Measurements from ENCODE around the gene PYGM. TPM values are rescaled to one million over a fixed set of nuclear protein-coding genes. Genes with fewer than 3 reads are reported as not detected.
A peak's percentile ranks its signal among the peaks of the same experiment; 100 is the strongest.

The PYGM gene
- total and polyA plus RNA-seq, 10 donors = 1.7 to 7.2 (median 4.2) TPM

DNA sequence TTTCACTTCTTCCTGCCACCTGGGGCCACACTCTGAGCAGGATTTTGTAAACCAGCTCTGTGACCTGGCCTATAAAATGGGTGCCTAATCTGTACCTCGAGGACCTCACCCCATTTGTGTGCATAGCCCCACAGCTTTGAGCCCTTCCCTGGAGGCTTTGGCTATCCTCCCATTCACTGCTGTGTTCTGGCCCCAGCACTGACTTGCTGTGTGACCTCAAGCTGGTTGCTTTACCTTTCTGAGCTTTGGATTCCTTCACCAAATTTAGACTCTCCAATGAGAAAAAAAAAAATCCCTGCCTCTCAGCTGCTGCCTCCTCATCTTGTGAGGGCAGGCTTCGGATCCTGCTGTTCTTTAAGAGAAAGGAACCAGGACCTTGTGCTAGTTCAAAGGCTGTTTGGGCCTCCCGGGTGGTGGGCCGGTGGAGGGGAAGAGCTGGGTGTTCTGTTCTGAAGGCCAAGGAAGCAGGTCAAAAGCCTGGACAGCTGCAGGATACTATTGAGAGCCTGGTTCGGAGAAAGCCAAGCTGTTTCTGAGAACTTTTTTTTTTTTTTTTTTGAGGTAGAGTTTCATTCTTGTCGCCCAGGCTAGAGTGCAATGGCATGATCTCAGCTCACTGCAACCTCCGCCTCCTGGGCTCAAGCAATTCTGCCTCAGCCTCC, 1.1 kb upstream of the PYGM start:
- H3K9me3 ChIP-seq = no peaks in the 10 kb centered on the region
- H3K36me3 ChIP-seq = peaks cover 0 to 61% (median 33%) of the 10 kb centered on the region in 6 donors
- peak overlapping the region in 7 of 8 donors; percentile 6 to 91 (median 82) for H3K27ac ChIP-seq
- peak; percentile 66 for DNase-seq
- H3K4me3 ChIP-seq = no peak overlapping the region
- peak in 1 of 3 donors; percentile 49 for TF ChIP-seq POLR2AphosphoS5 (IDR thresholded peaks at IDR 0.05)
- TF ChIP-seq, protein P1, sequence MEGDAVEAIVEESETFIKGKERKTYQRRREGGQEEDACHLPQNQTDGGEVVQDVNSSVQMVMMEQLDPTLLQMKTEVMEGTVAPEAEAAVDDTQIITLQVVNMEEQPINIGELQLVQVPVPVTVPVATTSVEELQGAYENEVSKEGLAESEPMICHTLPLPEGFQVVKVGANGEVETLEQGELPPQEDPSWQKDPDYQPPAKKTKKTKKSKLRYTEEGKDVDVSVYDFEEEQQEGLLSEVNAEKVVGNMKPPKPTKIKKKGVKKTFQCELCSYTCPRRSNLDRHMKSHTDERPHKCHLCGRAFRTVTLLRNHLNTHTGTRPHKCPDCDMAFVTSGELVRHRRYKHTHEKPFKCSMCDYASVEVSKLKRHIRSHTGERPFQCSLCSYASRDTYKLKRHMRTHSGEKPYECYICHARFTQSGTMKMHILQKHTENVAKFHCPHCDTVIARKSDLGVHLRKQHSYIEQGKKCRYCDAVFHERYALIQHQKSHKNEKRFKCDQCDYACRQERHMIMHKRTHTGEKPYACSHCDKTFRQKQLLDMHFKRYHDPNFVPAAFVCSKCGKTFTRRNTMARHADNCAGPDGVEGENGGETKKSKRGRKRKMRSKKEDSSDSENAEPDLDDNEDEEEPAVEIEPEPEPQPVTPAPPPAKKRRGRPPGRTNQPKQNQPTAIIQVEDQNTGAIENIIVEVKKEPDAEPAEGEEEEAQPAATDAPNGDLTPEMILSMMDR (IDR thresholded peaks at IDR 0.05 in 8 of 11, conservative IDR thresholded peaks at IDR 0.05 in 3 of 11) = no peak
- H3K4me1 ChIP-seq = peaks cover 55 to 80% (median 70%) of the 10 kb centered on the region in 6 donors
- H3K27me3 ChIP-seq (replicated peaks in 1 of 7) = no peaks in the 10 kb centered on the region
- WGBS, 5 donors = 62 to 74% (median 64%) methylated on average over 7 of the region's 7 CpGs
- intact Hi-C loops (cut with DNase I; ENCODE audit: low total_unique reads) = no loop called here

DNA sequence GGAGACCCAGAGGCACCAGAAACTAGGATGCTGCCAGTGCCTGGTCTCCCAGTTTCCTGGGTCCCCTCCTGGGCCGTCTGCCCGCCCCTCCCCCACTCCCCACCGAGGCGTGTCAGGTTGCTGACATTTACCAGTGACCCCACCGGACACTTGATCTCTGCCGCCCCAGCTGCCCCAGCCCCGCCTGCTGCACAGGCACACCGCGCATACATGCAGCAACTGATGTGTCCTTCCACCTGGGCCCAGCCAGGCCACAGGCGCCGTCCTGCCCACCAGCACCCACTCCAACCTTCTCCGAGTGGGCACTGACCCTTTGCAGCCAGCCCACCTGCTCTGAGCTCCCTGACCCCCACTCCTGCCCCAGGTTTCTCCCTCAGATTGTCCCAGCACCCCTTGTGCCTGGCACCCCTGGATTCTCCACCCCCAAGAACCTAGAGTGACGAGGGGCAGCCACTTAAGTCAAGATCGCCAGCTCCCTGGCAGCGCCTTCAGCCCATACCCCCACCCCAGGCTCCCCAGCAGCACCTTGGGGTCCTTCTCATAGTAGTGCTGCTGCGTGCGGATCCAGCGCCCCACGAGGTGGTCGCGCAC, 548 bp downstream of the PYGM start:
- H3K4me1 ChIP-seq = peaks cover 39 to 63% (median 54%) of the 10 kb centered on the region in 6 donors
- intact Hi-C loops (cut with DNase I; ENCODE audit: low total_unique reads) = no loop called here
- H3K36me3 ChIP-seq = peaks cover 0 to 49% (median 16%) of the 10 kb centered on the region in 6 donors
- H3K27me3 ChIP-seq (replicated peaks in 1 of 7) = no peaks in the 10 kb centered on the region
- 74 to 87% (median 78%) methylated on average over 20 to 21 of the region's 21 CpGs for WGBS, 5 donors
- no peak overlapping the region for H3K4me3 ChIP-seq
- TF ChIP-seq POLR2AphosphoS5 (IDR thresholded peaks at IDR 0.05) (peak in 2 of 3 donors; percentile 26 to 77), POLR2A (IDR thresholded peaks at IDR 0.05) (no peak)
- no peak for DNase-seq
- no peaks in the 10 kb centered on the region for H3K9me3 ChIP-seq
- peak overlapping the region in 6 of 8 donors; percentile 28 to 91 (median 82) for H3K27ac ChIP-seq

DNA sequence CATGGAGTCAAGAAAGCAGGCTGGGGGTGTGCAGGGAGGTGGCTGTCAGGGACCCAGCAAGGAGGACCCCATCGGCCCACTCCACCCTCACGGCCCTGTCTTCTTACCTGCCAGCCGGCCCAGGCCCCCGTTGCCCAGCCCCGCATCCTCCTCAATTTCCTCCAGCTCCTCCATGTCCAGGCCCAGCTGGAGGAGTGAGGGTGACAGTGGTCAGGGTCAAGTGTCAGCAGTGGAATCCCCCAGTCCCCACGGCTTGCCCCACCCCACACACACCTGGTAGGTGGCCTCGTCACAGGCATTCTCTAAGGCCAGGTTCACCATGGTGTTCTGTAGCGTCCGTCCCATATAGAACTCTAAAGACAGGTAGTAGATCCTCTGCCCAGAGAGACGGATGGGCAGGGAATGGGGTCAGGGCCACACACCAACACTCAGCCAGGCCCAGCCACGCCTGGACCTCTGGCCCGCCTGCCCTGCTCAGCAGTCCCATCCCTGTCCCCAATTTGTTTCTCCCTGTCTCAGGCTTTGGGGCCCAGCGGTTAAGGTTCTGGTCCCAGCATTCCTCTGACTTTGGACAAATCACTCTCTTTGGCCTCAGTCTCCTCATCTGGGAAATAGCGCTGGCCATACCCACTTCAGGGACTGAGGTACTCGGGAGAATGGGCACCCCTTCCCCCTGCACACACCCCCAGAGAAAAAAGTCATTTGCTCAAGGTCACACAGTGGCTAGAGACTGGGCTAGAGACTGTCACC, 1.3 kb downstream of the PYGM start:
- H3K4me1 ChIP-seq = peaks cover 31 to 56% (median 46%) of the 10 kb centered on the region in 6 donors
- 79 to 89% (median 84%) methylated on average over 12 to 15 of the region's 15 CpGs for WGBS, 5 donors
- intact Hi-C loops (cut with DNase I; ENCODE audit: low total_unique reads) = no loop called here

More for the DNA sequence above, 1.3 kb downstream of the PYGM start:
- DNase-seq = peak; percentile 59
- Histone ChIP-seq H3K9me3 (no peaks in the 10 kb centered on the region), H3K27me3 (replicated peaks in 1 of 7) (no peaks in the 10 kb centered on the region), H3K4me3 (no peak overlapping the region), H3K36me3 (peaks cover 0 to 49% (median 9%) of the 10 kb centered on the region in 6 donors), H3K27ac (peak overlapping the region in 4 of 8 donors; percentile 82 to 91 (median 82))
- TF ChIP-seq, protein P1 (IDR thresholded peaks at IDR 0.05 in 8 of 11, conservative IDR thresholded peaks at IDR 0.05 in 3 of 11) = no peak
- TF ChIP-seq POLR2AphosphoS5 (IDR thresholded peaks at IDR 0.05) = no peak
- TF ChIP-seq POLR2A (IDR thresholded peaks at IDR 0.05) = no peak
